ENCODE results near the gene IRX2. TPM values are rescaled to one million over a fixed set of nuclear protein-coding genes. Genes with fewer than 3 reads are reported as not detected.
A peak's percentile ranks its signal among the peaks of the same experiment; 100 is the strongest.

IRX2 gene
- 1 to 10 TPM; 1.3 to 3.0 TPM for total RNA-seq

DNA sequence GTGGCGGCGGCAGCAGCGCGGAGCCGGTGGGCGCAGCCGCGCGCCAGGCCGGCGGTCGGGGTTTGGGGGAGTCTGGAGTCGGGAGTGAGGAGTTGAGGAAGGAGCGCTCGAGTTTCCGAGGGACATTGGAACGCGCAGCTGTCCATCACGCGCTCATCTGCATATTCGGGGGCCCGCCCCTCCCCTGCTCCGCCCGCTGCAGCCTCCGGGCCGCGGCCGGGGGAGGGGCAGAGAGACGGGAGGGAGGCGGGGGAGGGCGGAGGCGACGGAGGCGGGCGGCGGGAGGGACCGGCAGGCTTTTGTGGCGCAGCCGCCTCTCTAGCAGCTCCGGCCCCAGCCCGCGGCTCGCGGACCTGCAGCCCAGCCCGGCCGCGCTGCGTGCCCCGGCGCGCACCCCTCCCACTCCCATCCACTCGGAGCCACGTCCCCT, at the start of gene IRX2:
TSS of gene IRX2 (minus strand) at position 86 of the 430 bp plus-strand sequence. CDS start 264 bp downstream, outside the sequence.
- Histone ChIP-seq H3K9me3 (no peaks in the 10 kb centered on the region), H3K27me3 (peaks cover 0 to 44% of the 10 kb centered on the region in 2 donors), H3K4me1 (peaks cover 40% of the 10 kb centered on the region), H3K4me3 (no peak within 1 kb of the TSS), H3K36me3 (replicated peaks in 1 of 2; ENCODE audit: insufficient read depth in 1 of 2, low read depth in 2 of 2) (no peaks in the 10 kb centered on the region), H3K27ac (no peak within 1 kb of the TSS)
- intact Hi-C loops (cut with DNase I) = no loop called here
- DNase-seq (peak; percentile 51 to 78 (median 60)), ATAC-seq (peak; percentile 70)
- TF ChIP-seq POLR2A (IDR thresholded peaks at IDR 0.05) (peak in 1 of 3 donors; percentile 14), CTCF (IDR thresholded peaks at IDR 0.05) (no peak)
- WGBS, 2 donors = 2% methylated on average over 43 of the region's 53 CpGs; no CpG with 5 or more reads in 1 of the 2 donors

DNA sequence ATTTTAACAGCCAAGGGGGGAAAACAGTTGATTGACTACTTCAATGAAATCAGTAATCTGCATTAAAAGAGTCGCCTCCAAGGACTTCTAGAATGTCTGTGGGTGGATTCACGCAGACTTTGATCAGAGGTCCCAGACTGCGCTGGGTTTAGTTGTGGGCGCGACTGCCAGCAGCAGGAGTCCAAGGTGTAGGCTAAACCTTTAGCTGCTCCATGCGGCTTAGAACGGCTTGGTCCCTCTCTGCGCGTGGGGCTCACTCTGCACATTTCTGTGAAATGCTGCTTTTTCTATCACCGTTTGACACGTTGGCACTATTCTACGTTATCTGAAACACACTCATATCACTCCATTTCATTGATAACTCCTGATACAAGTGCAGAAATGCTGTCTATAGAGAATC, 48.6 kb upstream of the IRX2 start:
- TF ChIP-seq POLR2A (IDR thresholded peaks at IDR 0.05) = no peak
- no peak for TF ChIP-seq CTCF (IDR thresholded peaks at IDR 0.05)
- Histone ChIP-seq H3K27ac (no peak overlapping the region), H3K9me3 (no peaks in the 10 kb centered on the region), H3K4me3 (no peak overlapping the region), H3K36me3 (replicated peaks in 1 of 2; ENCODE audit: insufficient read depth in 1 of 2, low read depth in 2 of 2) (no peaks in the 10 kb centered on the region), H3K27me3 (no peaks in the 10 kb centered on the region), H3K4me1 (no peaks in the 10 kb centered on the region)
- WGBS, 2 donors = 76 to 78% methylated on average over 12 of the region's 12 CpGs
- intact Hi-C loops (cut with DNase I) = no loop called here
- no peak for ATAC-seq
- no peak for DNase-seq

DNA sequence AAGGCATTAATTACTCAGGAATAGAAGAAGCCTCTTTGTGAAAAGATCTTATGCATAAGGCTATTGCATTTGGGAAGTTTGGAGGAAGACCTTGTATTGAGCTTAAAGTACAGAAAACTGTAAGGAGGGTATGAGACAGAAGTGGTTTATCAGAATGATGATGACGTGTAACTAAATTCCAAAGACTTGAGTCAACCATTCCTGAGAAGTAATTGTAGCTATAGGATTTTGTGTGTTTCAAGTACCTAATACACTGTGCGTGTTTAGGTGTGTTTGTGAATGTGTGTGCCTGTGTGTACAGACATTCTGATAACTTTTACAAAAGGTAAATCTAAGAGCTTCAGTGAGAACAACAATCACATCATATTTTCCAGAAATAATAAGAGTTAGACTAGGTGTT, 46.5 kb upstream of the IRX2 start:
- no peaks in the 10 kb centered on the region for H3K9me3 ChIP-seq
- 78 to 79% methylated on average over 2 of the region's 2 CpGs for WGBS, 2 donors
- ATAC-seq (no peak), DNase-seq (no peak)
- no peaks in the 10 kb centered on the region for H3K36me3 ChIP-seq (replicated peaks in 1 of 2; ENCODE audit: insufficient read depth in 1 of 2, low read depth in 2 of 2)
- no peaks in the 10 kb centered on the region for H3K4me1 ChIP-seq
- TF ChIP-seq CTCF (IDR thresholded peaks at IDR 0.05) (no peak), POLR2A (IDR thresholded peaks at IDR 0.05) (no peak)
- intact Hi-C loops (cut with DNase I) = no loop called here
- H3K4me3 ChIP-seq = no peak overlapping the region
- no peak overlapping the region for H3K27ac ChIP-seq
- no peaks in the 10 kb centered on the region for H3K27me3 ChIP-seq

- peak in 1 of 4 donors; percentile 13 for DNase-seq
- no peak for TF ChIP-seq POLR2A (IDR thresholded peaks at IDR 0.05)
- TF ChIP-seq CTCF (IDR thresholded peaks at IDR 0.05) = no peak
- intact Hi-C loops (cut with DNase I) = no loop called here
- Histone ChIP-seq H3K4me1 (no peaks in the 10 kb centered on the region), H3K36me3 (replicated peaks in 1 of 2; ENCODE audit: insufficient read depth in 1 of 2, low read depth in 2 of 2) (no peaks in the 10 kb centered on the region), H3K27me3 (no peaks in the 10 kb centered on the region), H3K4me3 (no peak overlapping the region), H3K9me3 (no peaks in the 10 kb centered on the region), H3K27ac (no peak overlapping the region)
- ATAC-seq = no peak
- WGBS, 2 donors = 21 to 27% methylated on average over 3 of the region's 3 CpGs
Observed at GRCh38 chr5:2797160-2797559, 45.7 kb upstream of the IRX2 start.

DNA sequence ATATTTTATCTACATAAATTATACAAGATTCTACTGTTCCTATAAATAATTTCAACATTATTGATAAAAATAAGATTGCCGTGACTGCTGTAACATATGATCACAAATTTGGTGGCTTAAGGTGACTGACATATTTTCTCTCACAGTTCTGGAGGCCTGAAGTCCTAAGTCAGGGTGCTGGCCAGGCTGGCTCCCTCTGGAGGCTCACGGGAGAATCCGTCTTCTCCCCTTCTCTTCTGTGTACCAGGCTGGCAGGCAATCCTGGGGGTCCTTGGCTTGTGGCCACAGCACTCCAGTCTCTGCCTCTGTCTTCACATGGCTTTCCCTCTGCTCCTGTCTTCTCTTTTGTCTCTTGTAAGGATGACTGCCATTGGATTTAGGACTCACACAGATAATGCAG, 31.7 kb upstream of the IRX2 start:
- ATAC-seq (no peak), DNase-seq (no peak)
- Histone ChIP-seq H3K27ac (no peak overlapping the region), H3K4me1 (no peaks in the 10 kb centered on the region), H3K27me3 (no peaks in the 10 kb centered on the region), H3K9me3 (no peaks in the 10 kb centered on the region), H3K36me3 (replicated peaks in 1 of 2; ENCODE audit: insufficient read depth in 1 of 2, low read depth in 2 of 2) (no peaks in the 10 kb centered on the region), H3K4me3 (no peak overlapping the region)
- 44 to 74% methylated on average over 3 of the region's 3 CpGs for WGBS, 2 donors
- TF ChIP-seq POLR2A (IDR thresholded peaks at IDR 0.05) (no peak), CTCF (IDR thresholded peaks at IDR 0.05) (no peak)
- intact Hi-C loops (cut with DNase I) = no loop called here

Data from body of pancreas (tissue), 4 donors.